WTC11 (cell line): Measurements from ENCODE around the gene CRB1. TPM values are rescaled to one million over a fixed set of nuclear protein-coding genes. Genes with fewer than 3 reads are reported as not detected.

Experiments used
- ATAC-seq: fragments of 200-7000 bp; cut with Tn5 transposase; 2 replicates; pipeline ENCODE4 v1.10.0; 2021; ENCODE audit warnings: mild to moderate bottlenecking, moderate library complexity
- CTCF ChIA-PET: fragments of 300-600 bp; sonication (Branson Sonifier 250); formaldehyde crosslinking; loops from one replicate; lab custom pipeline; 2021; ENCODE audit warnings: antibody characterized with exemption; lab: Charles Lee
- POLR2A ChIA-PET: fragments of 350-600 bp; sonication (Branson Sonifier 250); formaldehyde crosslinking; loops from one replicate; lab custom pipeline; 2021; ENCODE audit warnings: antibody characterized with exemption; lab: Charles Lee
- DNase-seq: peaks from one replicate; pipeline ENCODE4 v3.0.0; 2021; ENCODE audit warnings: low spot score
- H3K27ac Mint-ChIP-seq: 2 replicates; pipeline ENCODE4 v1.8.0; 2021; ENCODE audit warnings: mixed read lengths
- H3K27me3 Mint-ChIP-seq: 2 replicates; pipeline ENCODE4 v1.8.0; 2021; ENCODE audit warnings: low read depth, mild to moderate bottlenecking, moderate library complexity, mixed read lengths
- H3K36me3 Mint-ChIP-seq: 2 replicates; pipeline ENCODE4 v1.8.0; 2021; ENCODE audit warnings: mixed read lengths
- H3K4me1 Mint-ChIP-seq: 2 replicates; pipeline ENCODE4 v1.8.0; 2022; ENCODE audit warnings: mixed read lengths
- H3K4me3 Mint-ChIP-seq: 2 replicates; pipeline ENCODE4 v1.8.0; 2021; ENCODE audit warnings: mild to moderate bottlenecking, moderate library complexity, mixed read lengths
- H3K9me3 Mint-ChIP-seq: 2 replicates; pipeline ENCODE4 v1.8.0; 2021; ENCODE audit warnings: mixed read lengths
- AR ChIP-seq: fragments of 250-450 bp; sonication (Bioruptor Pico); IDR thresholded peaks from 2 replicates; pipeline ENCODE4 v1.9.0; 2021; ENCODE audit warnings: mild to moderate bottlenecking
- ATF1 ChIP-seq: sonication (generic); formaldehyde crosslinking; IDR thresholded peaks from 2 replicates; pipeline ENCODE4 v1.8.1; 2023; ENCODE audit warnings: mild to moderate bottlenecking, moderate library complexity, missing genetic modification reagents
- CBFB ChIP-seq: sonication (generic); formaldehyde crosslinking; IDR thresholded peaks from 2 replicates; pipeline ENCODE4 v1.8.1; 2022; ENCODE audit warnings: mild to moderate bottlenecking, low read depth, missing genetic modification reagents
- CTCF ChIP-seq: fragments of 200-600 bp; IDR thresholded peaks from 2 replicates; pipeline ENCODE4 v1.8.0; 2022; ENCODE audit warnings: antibody characterized with exemption
- E2F4 ChIP-seq: sonication (generic); formaldehyde crosslinking; IDR thresholded peaks from 2 replicates; pipeline ENCODE4 v1.8.1; 2022; ENCODE audit warnings: low read depth, mild to moderate bottlenecking, moderate library complexity, missing genetic modification reagents, borderline replicate concordance
- E2F5 ChIP-seq: sonication (generic); formaldehyde crosslinking; IDR thresholded peaks from 2 replicates; pipeline ENCODE4 v1.8.1; 2022; ENCODE audit warnings: mild to moderate bottlenecking, moderate library complexity, missing genetic modification reagents
- ELF4 ChIP-seq: sonication (generic); formaldehyde crosslinking; IDR thresholded peaks from 2 replicates; pipeline ENCODE4 v1.8.1; 2022; ENCODE audit warnings: low read depth, mild to moderate bottlenecking, moderate library complexity, missing genetic modification reagents
- GABPB1 ChIP-seq: sonication (generic); formaldehyde crosslinking; IDR thresholded peaks from 2 replicates; pipeline ENCODE4 v1.8.1; 2023; ENCODE audit warnings: mild to moderate bottlenecking, missing genetic modification reagents
- JAZF1 ChIP-seq: fragments of 250-450 bp; sonication (Bioruptor Pico); IDR thresholded peaks from 2 replicates; pipeline ENCODE4 v1.9.0; 2021; ENCODE audit warnings: moderate library complexity, mild to moderate bottlenecking, inconsistent platforms
- MAX ChIP-seq: sonication (generic); formaldehyde crosslinking; IDR thresholded peaks from 2 replicates; pipeline ENCODE4 v1.8.0; 2022; ENCODE audit warnings: mild to moderate bottlenecking, missing genetic modification reagents
- MLX ChIP-seq: sonication (generic); formaldehyde crosslinking; IDR thresholded peaks from 2 replicates; pipeline ENCODE4 v1.8.1; 2023; ENCODE audit warnings: mild to moderate bottlenecking, missing genetic modification reagents, moderate library complexity
- NFATC4 ChIP-seq: fragments of 250-450 bp; sonication (Bioruptor Pico); IDR thresholded peaks from 2 replicates; pipeline ENCODE4 v1.9.0; 2021; ENCODE audit warnings: mild to moderate bottlenecking
- NR1H2 ChIP-seq: sonication (generic); formaldehyde crosslinking; IDR thresholded peaks from 2 replicates; pipeline ENCODE4 v1.9.0; 2021; ENCODE audit warnings: mild to moderate bottlenecking, moderate library complexity, missing genetic modification reagents
- NR2C2 ChIP-seq: sonication (generic); formaldehyde crosslinking; IDR thresholded peaks from 2 replicates; pipeline ENCODE4 v1.8.0; 2022; ENCODE audit warnings: mild to moderate bottlenecking, missing genetic modification reagents
- SMAD3 ChIP-seq: sonication (generic); formaldehyde crosslinking; IDR thresholded peaks from 2 replicates; pipeline ENCODE4 v1.8.0; 2022; ENCODE audit warnings: missing genetic modification reagents, mild to moderate bottlenecking, borderline replicate concordance
- SOX15 ChIP-seq: fragments of 250-450 bp; sonication (Bioruptor Pico); IDR thresholded peaks from 2 replicates; pipeline ENCODE4 v1.9.0; 2021; ENCODE audit warnings: mild to moderate bottlenecking
- TEAD4 ChIP-seq: sonication (generic); formaldehyde crosslinking; IDR thresholded peaks from 2 replicates; pipeline ENCODE4 v1.8.0; 2022; ENCODE audit warnings: mild to moderate bottlenecking, missing genetic modification reagents
- ZBTB43 ChIP-seq: sonication (generic); formaldehyde crosslinking; IDR thresholded peaks from 2 replicates; pipeline ENCODE4 v1.8.1; 2023; ENCODE audit warnings: mild to moderate bottlenecking, missing genetic modification reagents
- ZMAT4 ChIP-seq: fragments of 250-450 bp; sonication (Bioruptor Pico); IDR thresholded peaks from 2 replicates; pipeline ENCODE4 v1.9.0; 2021; ENCODE audit warnings: mild to moderate bottlenecking
- ZNF317 ChIP-seq: sonication (generic); formaldehyde crosslinking; IDR thresholded peaks from 2 replicates; pipeline ENCODE4 v1.8.1; 2023; ENCODE audit warnings: low read depth, mild to moderate bottlenecking, moderate library complexity, missing genetic modification reagents, borderline replicate concordance
- ZNF423 ChIP-seq: fragments of 250-450 bp; sonication (Bioruptor Pico); IDR thresholded peaks from 2 replicates; pipeline ENCODE4 v2.1.2; 2022; ENCODE audit warnings: mild to moderate bottlenecking, moderate library complexity
- total RNA-seq: library from RNA; stranded (reverse); gene quantifications from 3 replicates; pipeline ENCODE4 v1.2.3, GENCODE V29; 2021

Gene CRB1
- total RNA-seq, 1 experiment from 2014 or later = 0.11 TPM

- CTCF ChIA-PET = no interaction called here
- no peak overlapping the region for H3K4me3 Mint-ChIP-seq
- H3K4me1 Mint-ChIP-seq = peaks cover 9% of the 10 kb centered on the region
- H3K9me3 Mint-ChIP-seq = peaks cover 3% of the 10 kb centered on the region; the same call in 1 of the 2 replicates
- H3K36me3 Mint-ChIP-seq = no peaks in the 10 kb centered on the region
- no peak overlapping the region for H3K27ac Mint-ChIP-seq
- H3K27me3 Mint-ChIP-seq = no peaks in the 10 kb centered on the region
- DNase-seq = no peak
- no peak for ATAC-seq
- TF ChIP-seq ZNF423 (CRISPR knock-in tag) (no peak), MLX (CRISPR knock-in tag) (no peak)
- POLR2A ChIA-PET = interaction anchor here (0.6 kb wide), 1 partner anchor 31 kb away, joined by 5 read pairs; no protein-coding TSS in a partner anchor
Observed at GRCh38 chr1:197234581-197234980, 33.5 kb upstream of the CRB1 start.

- peaks cover 5% of the 10 kb centered on the region for H3K4me1 Mint-ChIP-seq
- DNase-seq = no peak
- ChIA-PET CTCF (no interaction called here), POLR2A (no interaction called here)
- no peaks in the 10 kb centered on the region for H3K27me3 Mint-ChIP-seq
- no peaks in the 10 kb centered on the region for H3K36me3 Mint-ChIP-seq
- peaks cover 3% of the 10 kb centered on the region; the same call in 1 of the 2 replicates for H3K9me3 Mint-ChIP-seq
- H3K27ac Mint-ChIP-seq = no peak overlapping the region
- H3K4me3 Mint-ChIP-seq = no peak overlapping the region
- ATAC-seq = no peak
- TF ChIP-seq CBFB (CRISPR knock-in tag) = no peak
- no peak for TF ChIP-seq AR (CRISPR knock-in tag)
- TF ChIP-seq NR2C2 (CRISPR knock-in tag) = no peak
Observed at GRCh38 chr1:197235355-197235754, 32.7 kb upstream of the CRB1 start.

GRCh38 chr1:197247465-197247864, 20.6 kb upstream of the CRB1 start:
- DNase-seq (no peak), ATAC-seq (no peak)
- Mint-ChIP-seq H3K36me3 (no peaks in the 10 kb centered on the region), H3K4me3 (no peak overlapping the region), H3K27ac (no peak overlapping the region), H3K27me3 (no peaks in the 10 kb centered on the region), H3K4me1 (peaks cover 6% of the 10 kb centered on the region), H3K9me3 (no peaks in the 10 kb centered on the region)
- POLR2A ChIA-PET = no interaction called here
- CTCF ChIA-PET = no interaction called here
- TF ChIP-seq ATF1 (CRISPR knock-in tag) (no peak), CTCF (no peak), GABPB1 (CRISPR knock-in tag) (no peak), ZNF317 (no peak), SMAD3 (CRISPR knock-in tag) (no peak), ZNF423 (CRISPR knock-in tag) (no peak), ZBTB43 (CRISPR knock-in tag) (no peak), E2F5 (CRISPR knock-in tag) (no peak), E2F4 (CRISPR knock-in tag) (no peak), SOX15 (CRISPR knock-in tag) (no peak), JAZF1 (CRISPR knock-in tag) (no peak), ELF4 (CRISPR knock-in tag) (no peak), MAX (no peak), NR1H2 (CRISPR knock-in tag) (no peak), TEAD4 (CRISPR knock-in tag) (no peak), NFATC4 (no peak), ZMAT4 (CRISPR knock-in tag) (no peak)
